MM.1S (cell line): ENCODE measurements around the gene ACD.

Experiments used
- CTCF ChIP-seq: fragments of 300-600 bp; sonication (generic); IDR thresholded peaks from 2 replicates; pipeline ENCODE4 v1.5.1; 2016; ENCODE audit warnings: antibody characterized with exemption, low read length, mixed read lengths
- EZH2 ChIP-seq: fragments of 300-600 bp; sonication (generic); optimal IDR thresholded peaks from 2 replicates; pipeline ENCODE3; 2017; ENCODE audit warnings: low read depth, mild to moderate bottlenecking, antibody characterized with exemption, low read length, mixed read lengths
- EZH2phosphoT487 ChIP-seq: fragments of 300-600 bp; sonication (generic); IDR thresholded peaks from 2 replicates; pipeline ENCODE4 v1.6.1; 2018; ENCODE audit warnings: antibody characterized with exemption, low read length

DNA sequence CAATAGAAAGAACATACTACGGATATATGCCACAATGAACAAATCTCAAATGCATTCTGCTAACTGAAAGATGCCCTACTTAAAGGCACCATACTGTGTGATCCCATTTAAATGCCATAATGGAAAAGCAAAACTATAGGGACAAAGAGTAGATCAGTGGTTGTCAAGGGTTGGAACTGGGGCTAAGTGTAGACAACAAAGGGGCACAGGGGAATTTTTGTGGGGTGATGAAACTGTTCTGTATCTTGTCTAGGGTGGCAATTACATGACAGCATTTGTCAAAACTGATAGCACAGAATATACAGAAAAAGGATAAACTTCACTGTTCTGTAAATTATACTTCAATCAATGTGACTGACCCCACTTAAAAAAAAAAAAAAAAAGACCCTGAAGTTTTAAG, 41.4 kb upstream of the ACD start:
- TF ChIP-seq CTCF (no peak), EZH2 (no peak), EZH2phosphoT487 (no peak)
